ENCODE measurements around the gene ZNF609. TPM values are rescaled to one million over a fixed set of nuclear protein-coding genes. Genes with fewer than 3 reads are reported as not detected.
A peak's percentile ranks its signal among the peaks of the same experiment; 100 is the strongest.

Gene ZNF609
- total RNA-seq, 4 donors from 2014 or later, result 25.2 to 45.5 (median 32.6) TPM

- TF ChIP-seq CTCF (IDR thresholded peaks at IDR 0.05) (no peak), POLR2A (IDR thresholded peaks at IDR 0.05) (no peak)
- no peak for DNase-seq
- peaks cover 8 to 14% of the 10 kb centered on the region in 2 donors for H3K36me3 ChIP-seq
- H3K4me1 ChIP-seq, result peaks cover 36 to 45% of the 10 kb centered on the region in 2 donors
- peak overlapping the region in 1 of 3 donors; percentile 37 for H3K27ac ChIP-seq
- no peaks in the 10 kb centered on the region for H3K27me3 ChIP-seq
- intact Hi-C loops (cut with DNase I), result no loop called here
- 83 to 84% methylated on average over 2 of the region's 2 CpGs for WGBS, 2 donors
- H3K9me3 ChIP-seq, result no peaks in the 10 kb centered on the region
- H3K4me3 ChIP-seq (replicated peaks in 1 of 3), result no peak overlapping the region
These were observed 234.4 kb downstream of the ZNF609 start for GRCh38 chr15:64694816-64695215.

GRCh38 chr15:64695561-64695992 lies 235.2 kb downstream of the ZNF609 start:
- TF ChIP-seq POLR2A (IDR thresholded peaks at IDR 0.05) (no peak), CTCF (IDR thresholded peaks at IDR 0.05) (no peak)
- no peak for DNase-seq
- Histone ChIP-seq H3K4me3 (replicated peaks in 1 of 3) (no peak overlapping the region), H3K27me3 (no peaks in the 10 kb centered on the region), H3K9me3 (no peaks in the 10 kb centered on the region), H3K4me1 (peaks cover 43 to 53% of the 10 kb centered on the region in 2 donors), H3K36me3 (peaks cover under 1 to 6% of the 10 kb centered on the region in 2 donors), H3K27ac (peak overlapping the region in 1 of 3 donors; percentile 15)
- intact Hi-C loops (cut with DNase I), result no loop called here
- WGBS, 2 donors, result 83% methylated on average over 6 of the region's 6 CpGs

GRCh38 chr15:64696481-64696880 lies 236.1 kb downstream of the ZNF609 start:
- Histone ChIP-seq H3K4me3 (replicated peaks in 1 of 3) (no peak overlapping the region), H3K36me3 (no peaks in the 10 kb centered on the region), H3K27ac (peak overlapping the region in 1 of 3 donors; percentile 10), H3K27me3 (no peaks in the 10 kb centered on the region), H3K4me1 (peaks cover 52 to 62% of the 10 kb centered on the region in 2 donors), H3K9me3 (no peaks in the 10 kb centered on the region)
- no peak for TF ChIP-seq POLR2A (IDR thresholded peaks at IDR 0.05)
- TF ChIP-seq CTCF (IDR thresholded peaks at IDR 0.05), result no peak
- no peak for DNase-seq
- intact Hi-C loops (cut with DNase I), result no loop called here
- 79 to 85% methylated on average over 3 of the region's 3 CpGs for WGBS, 2 donors

- Histone ChIP-seq H3K4me3 (replicated peaks in 1 of 3) (no peak overlapping the region), H3K27ac (peak overlapping the region; percentile 50 to 92 (median 68)), H3K9me3 (no peaks in the 10 kb centered on the region), H3K27me3 (no peaks in the 10 kb centered on the region), H3K4me1 (peaks cover 61 to 64% of the 10 kb centered on the region in 2 donors), H3K36me3 (no peaks in the 10 kb centered on the region)
- TF ChIP-seq CTCF (IDR thresholded peaks at IDR 0.05) (no peak), POLR2A (IDR thresholded peaks at IDR 0.05) (no peak)
- 40 to 48% methylated on average over 3 of the region's 3 CpGs for WGBS, 2 donors
- intact Hi-C loops (cut with DNase I), result no loop called here
- DNase-seq, result peak; percentile 22
These were observed 237.6 kb downstream of the ZNF609 start for GRCh38 chr15:64697911-64698369.

- Histone ChIP-seq H3K27me3 (no peaks in the 10 kb centered on the region), H3K9me3 (no peaks in the 10 kb centered on the region)
- intact Hi-C loops (cut with DNase I), result no loop called here
These were observed 238.4 kb downstream of the ZNF609 start for GRCh38 chr15:64698823-64699222.

More at GRCh38 chr15:64698823-64699222, 238.4 kb downstream of the ZNF609 start:
- TF ChIP-seq POLR2A (IDR thresholded peaks at IDR 0.05), result no peak
- no peak for TF ChIP-seq CTCF (IDR thresholded peaks at IDR 0.05)
- DNase-seq, result no peak
- Histone ChIP-seq H3K27ac (peak overlapping the region; percentile 68 to 94 (median 92)), H3K4me3 (replicated peaks in 1 of 3) (no peak overlapping the region), H3K4me1 (peaks cover 57 to 61% of the 10 kb centered on the region in 2 donors), H3K36me3 (no peaks in the 10 kb centered on the region)
